MCF 10A (cell line): Measurements from ENCODE around the gene ERBB2. TPM values are rescaled to one million over a fixed set of nuclear protein-coding genes. Genes with fewer than 3 reads are reported as not detected.

Source experiments
- BruUV-seq: library from RNA; stranded (reverse); fragments of 400-500 nt; replicated peaks from 2 replicates; lab custom pipeline; 2021; lab: Mats Ljungman, UMichigan
- CTCF ChIA-PET: fragments of 300-600 bp; sonication (Branson Sonifier 250); formaldehyde crosslinking; extraction: SDS; loops from one replicate; lab custom pipeline; 2021; ENCODE audit warnings: antibody characterized with exemption, inconsistent platforms; lab: Yijun Ruan, JAX
- POLR2A ChIA-PET: fragments of 300-600, 350-650 bp; sonication (Branson Sonifier 250); formaldehyde crosslinking; extraction: SDS; loops from one replicate; lab custom pipeline; 2020; ENCODE audit warnings: antibody characterized with exemption, inconsistent platforms; lab: Yijun Ruan, JAX
- DNase-seq: peaks from one replicate; pipeline ENCODE4 v3.0.0-alpha.2; 2018; ENCODE audit not compliant: unreplicated experiment
- H3K27ac Mint-ChIP-seq: one replicate; pipeline ENCODE4 v1.8.0; 2022; ENCODE audit warnings: mild to moderate bottlenecking, low read depth, mixed read lengths; ENCODE audit not compliant: unreplicated experiment
- H3K27me3 Mint-ChIP-seq: one replicate; pipeline ENCODE4 v1.8.0; 2022; ENCODE audit warnings: mixed read lengths; ENCODE audit not compliant: insufficient read depth, unreplicated experiment
- H3K36me3 Mint-ChIP-seq: one replicate; pipeline ENCODE4 v1.8.0; 2022; ENCODE audit warnings: mild to moderate bottlenecking, moderate library complexity, mixed read lengths; ENCODE audit not compliant: insufficient read depth, unreplicated experiment
- H3K4me1 Mint-ChIP-seq: one replicate; pipeline ENCODE4 v1.8.0; 2022; ENCODE audit warnings: mixed read lengths; ENCODE audit not compliant: insufficient read depth, unreplicated experiment
- H3K4me3 Mint-ChIP-seq: one replicate; pipeline ENCODE4 v1.8.0; 2022; ENCODE audit warnings: mild to moderate bottlenecking, moderate library complexity, mixed read lengths; ENCODE audit not compliant: unreplicated experiment
- H3K9me3 Mint-ChIP-seq: one replicate; pipeline ENCODE4 v1.8.0; 2022; ENCODE audit warnings: mixed read lengths; ENCODE audit not compliant: unreplicated experiment
- intact Hi-C: fragments of 100-400 bp; cut with micrococcal nuclease; formaldehyde crosslinking; loops from 2 replicates; pipeline ENCODE4 v1.14.1; 2022
- total RNA-seq: library from RNA; stranded (reverse); gene quantifications from 2 replicates; pipeline ENCODE4 v1.2.3, GENCODE V29; 2022
- TF ChIP-seq, protein P1 (sequence below): fragments of 200-600 bp; IDR thresholded peaks from one replicate; pipeline ENCODE4 v1.8.0; 2022; ENCODE audit warnings: antibody characterized with exemption, mild to moderate bottlenecking; ENCODE audit not compliant: unreplicated experiment

The ERBB2 gene
- total RNA-seq, 1 experiment from 2014 or later, result 33.7 TPM

- TF ChIP-seq, protein P1, sequence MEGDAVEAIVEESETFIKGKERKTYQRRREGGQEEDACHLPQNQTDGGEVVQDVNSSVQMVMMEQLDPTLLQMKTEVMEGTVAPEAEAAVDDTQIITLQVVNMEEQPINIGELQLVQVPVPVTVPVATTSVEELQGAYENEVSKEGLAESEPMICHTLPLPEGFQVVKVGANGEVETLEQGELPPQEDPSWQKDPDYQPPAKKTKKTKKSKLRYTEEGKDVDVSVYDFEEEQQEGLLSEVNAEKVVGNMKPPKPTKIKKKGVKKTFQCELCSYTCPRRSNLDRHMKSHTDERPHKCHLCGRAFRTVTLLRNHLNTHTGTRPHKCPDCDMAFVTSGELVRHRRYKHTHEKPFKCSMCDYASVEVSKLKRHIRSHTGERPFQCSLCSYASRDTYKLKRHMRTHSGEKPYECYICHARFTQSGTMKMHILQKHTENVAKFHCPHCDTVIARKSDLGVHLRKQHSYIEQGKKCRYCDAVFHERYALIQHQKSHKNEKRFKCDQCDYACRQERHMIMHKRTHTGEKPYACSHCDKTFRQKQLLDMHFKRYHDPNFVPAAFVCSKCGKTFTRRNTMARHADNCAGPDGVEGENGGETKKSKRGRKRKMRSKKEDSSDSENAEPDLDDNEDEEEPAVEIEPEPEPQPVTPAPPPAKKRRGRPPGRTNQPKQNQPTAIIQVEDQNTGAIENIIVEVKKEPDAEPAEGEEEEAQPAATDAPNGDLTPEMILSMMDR, result no peak
- ChIA-PET POLR2A (no interaction called here), CTCF (interaction anchor here (1.6 kb wide), 1 partner anchor 22 kb away, joined by 5 read pairs; no protein-coding TSS in a partner anchor)
- no TSS peak for BruUV-seq
- Mint-ChIP-seq H3K27ac (no peak overlapping the region), H3K4me3 (no peak overlapping the region), H3K27me3 (no peaks in the 10 kb centered on the region), H3K4me1 (peaks cover 4% of the 10 kb centered on the region), H3K9me3 (no peaks in the 10 kb centered on the region), H3K36me3 (no peaks in the 10 kb centered on the region)
- DNase-seq, result no peak
- intact Hi-C loops, result no loop called here
Observed at GRCh38 chr17:39676198-39676819, 23.6 kb upstream of the ERBB2 start.

GRCh38 chr17:39677072-39677471 is 22.8 kb upstream of the ERBB2 start:
- no TSS peak for BruUV-seq
- H3K27ac Mint-ChIP-seq, result no peak overlapping the region
- TF ChIP-seq, protein P1, result no peak
- H3K4me3 Mint-ChIP-seq, result no peak overlapping the region
- no peak for DNase-seq
- CTCF ChIA-PET, result interaction anchor here (0.9 to 1.0 kb wide), 2 partner anchors 13 to 22 kb away, joined by 3 read pairs; no protein-coding TSS in a partner anchor
- no peaks in the 10 kb centered on the region for H3K9me3 Mint-ChIP-seq
- H3K4me1 Mint-ChIP-seq, result peaks cover 4% of the 10 kb centered on the region
- H3K27me3 Mint-ChIP-seq, result no peaks in the 10 kb centered on the region
- H3K36me3 Mint-ChIP-seq, result no peaks in the 10 kb centered on the region
- intact Hi-C loops, result no loop called here
- POLR2A ChIA-PET, result no interaction called here

- Mint-ChIP-seq H3K4me3 (no peak overlapping the region), H3K27ac (no peak overlapping the region), H3K9me3 (no peaks in the 10 kb centered on the region), H3K27me3 (no peaks in the 10 kb centered on the region), H3K4me1 (peaks cover 4% of the 10 kb centered on the region), H3K36me3 (no peaks in the 10 kb centered on the region)
- intact Hi-C loops, result no loop called here
- no peak for DNase-seq
- ChIA-PET POLR2A (interaction anchor here (1.0 kb wide), 1 partner anchor 18 kb away, joined by 4 read pairs; no protein-coding TSS in a partner anchor), CTCF (interaction anchor here (0.6 to 1.0 kb wide), 3 partner anchors 14 to 472 kb away, joined by 3 to 4 read pairs (median 3); no protein-coding TSS in a partner anchor)
- TF ChIP-seq, protein P1, result no peak
- no TSS peak for BruUV-seq
Observed at GRCh38 chr17:39677542-39678339, 22.1 kb upstream of the ERBB2 start.
